GM12872 (cell line): ENCODE measurements around the gene EARS2.

ENCODE experiments used
- TF ChIP-seq, protein P1 (sequence below): IDR thresholded peaks from 3 replicates; pipeline ENCODE4 v1.5.1; 2011; ENCODE audit warnings: low read depth, mild to moderate bottlenecking, low read length, moderate library complexity; ENCODE audit not compliant: insufficient read depth

The EARS2 gene

DNA sequence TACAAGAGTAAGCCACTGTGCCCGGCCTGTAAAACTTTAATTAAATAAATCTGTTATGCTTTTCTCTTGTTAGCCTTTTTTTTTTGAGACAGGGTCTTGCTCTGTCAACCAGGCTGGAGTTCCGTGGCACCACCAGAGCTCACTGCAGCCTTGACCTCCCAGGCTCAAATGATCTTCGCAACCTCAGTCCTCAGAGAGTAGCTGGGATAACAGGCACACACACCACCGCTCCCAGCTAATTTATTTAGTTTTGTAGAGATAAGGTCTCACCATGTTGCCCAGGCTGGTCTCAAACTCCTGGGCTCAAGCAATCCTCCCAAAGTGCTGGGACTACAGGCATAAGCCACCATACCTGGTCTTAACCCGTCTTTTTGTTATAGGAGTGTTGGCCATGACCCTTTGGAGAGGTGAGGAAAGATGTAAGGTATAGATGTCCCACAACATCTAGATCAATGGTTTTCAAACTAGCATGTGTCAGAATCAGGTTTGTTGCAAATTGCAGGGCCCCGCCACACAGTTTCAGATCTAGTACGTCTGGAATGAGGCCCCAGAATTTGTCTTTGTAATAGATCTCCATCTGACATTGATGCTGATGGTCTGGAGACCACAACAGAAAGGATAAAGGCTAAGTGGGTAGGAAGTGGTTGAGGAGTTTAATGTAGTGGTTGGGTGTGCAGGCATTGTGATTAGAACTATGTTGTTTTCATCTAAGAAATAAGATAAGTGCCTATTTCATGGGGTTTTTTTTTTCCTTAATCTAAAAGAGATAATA lies 42.6 kb downstream of the EARS2 start:
- TF ChIP-seq, protein P1, sequence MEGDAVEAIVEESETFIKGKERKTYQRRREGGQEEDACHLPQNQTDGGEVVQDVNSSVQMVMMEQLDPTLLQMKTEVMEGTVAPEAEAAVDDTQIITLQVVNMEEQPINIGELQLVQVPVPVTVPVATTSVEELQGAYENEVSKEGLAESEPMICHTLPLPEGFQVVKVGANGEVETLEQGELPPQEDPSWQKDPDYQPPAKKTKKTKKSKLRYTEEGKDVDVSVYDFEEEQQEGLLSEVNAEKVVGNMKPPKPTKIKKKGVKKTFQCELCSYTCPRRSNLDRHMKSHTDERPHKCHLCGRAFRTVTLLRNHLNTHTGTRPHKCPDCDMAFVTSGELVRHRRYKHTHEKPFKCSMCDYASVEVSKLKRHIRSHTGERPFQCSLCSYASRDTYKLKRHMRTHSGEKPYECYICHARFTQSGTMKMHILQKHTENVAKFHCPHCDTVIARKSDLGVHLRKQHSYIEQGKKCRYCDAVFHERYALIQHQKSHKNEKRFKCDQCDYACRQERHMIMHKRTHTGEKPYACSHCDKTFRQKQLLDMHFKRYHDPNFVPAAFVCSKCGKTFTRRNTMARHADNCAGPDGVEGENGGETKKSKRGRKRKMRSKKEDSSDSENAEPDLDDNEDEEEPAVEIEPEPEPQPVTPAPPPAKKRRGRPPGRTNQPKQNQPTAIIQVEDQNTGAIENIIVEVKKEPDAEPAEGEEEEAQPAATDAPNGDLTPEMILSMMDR: no peak

DNA sequence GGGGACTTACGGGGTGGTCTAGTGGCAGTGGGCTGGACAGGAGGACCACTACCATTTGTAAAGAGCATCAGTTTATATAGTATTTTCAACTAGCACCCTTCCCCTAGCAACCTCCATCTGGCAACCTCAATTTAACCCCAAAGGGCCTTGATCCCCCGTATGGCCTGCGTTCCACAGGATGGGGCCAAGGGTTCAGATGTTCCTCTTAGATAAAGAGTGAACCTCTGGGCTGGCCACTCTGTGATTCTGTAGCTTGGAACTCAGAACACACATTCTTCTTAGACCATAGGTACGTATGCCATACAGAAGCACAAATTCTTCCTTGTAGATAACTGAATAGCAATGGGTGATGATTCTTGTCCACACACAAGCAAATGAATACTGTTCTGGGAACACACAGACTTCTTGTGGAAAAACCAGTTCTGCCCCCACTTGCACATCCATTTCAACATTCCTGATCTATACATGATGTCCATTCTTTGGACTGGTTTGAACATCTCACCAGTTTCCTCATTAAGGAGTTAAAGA lies 44.9 kb downstream of the EARS2 start:
- TF ChIP-seq, protein P1: no peak

DNA sequence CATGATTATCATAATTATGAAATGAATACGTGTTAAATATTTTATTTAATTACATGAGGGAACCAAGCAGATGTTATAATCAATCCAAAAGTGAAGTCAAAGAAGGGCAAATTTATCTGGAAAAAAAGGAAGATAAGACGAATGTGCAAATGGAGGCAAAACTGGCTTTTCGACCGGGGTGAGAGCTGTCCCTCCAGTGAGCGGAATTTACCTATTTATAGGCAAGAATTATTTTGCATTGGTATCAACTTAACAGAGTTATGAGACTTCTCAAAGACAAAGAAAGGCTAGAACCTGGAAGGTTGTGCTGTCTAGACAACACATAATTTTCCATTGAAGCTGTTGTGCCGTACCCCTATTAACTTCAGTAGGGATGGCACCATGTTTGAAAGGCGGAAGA lies 45.4 kb downstream of the EARS2 start:
- TF ChIP-seq, protein P1: no peak

DNA sequence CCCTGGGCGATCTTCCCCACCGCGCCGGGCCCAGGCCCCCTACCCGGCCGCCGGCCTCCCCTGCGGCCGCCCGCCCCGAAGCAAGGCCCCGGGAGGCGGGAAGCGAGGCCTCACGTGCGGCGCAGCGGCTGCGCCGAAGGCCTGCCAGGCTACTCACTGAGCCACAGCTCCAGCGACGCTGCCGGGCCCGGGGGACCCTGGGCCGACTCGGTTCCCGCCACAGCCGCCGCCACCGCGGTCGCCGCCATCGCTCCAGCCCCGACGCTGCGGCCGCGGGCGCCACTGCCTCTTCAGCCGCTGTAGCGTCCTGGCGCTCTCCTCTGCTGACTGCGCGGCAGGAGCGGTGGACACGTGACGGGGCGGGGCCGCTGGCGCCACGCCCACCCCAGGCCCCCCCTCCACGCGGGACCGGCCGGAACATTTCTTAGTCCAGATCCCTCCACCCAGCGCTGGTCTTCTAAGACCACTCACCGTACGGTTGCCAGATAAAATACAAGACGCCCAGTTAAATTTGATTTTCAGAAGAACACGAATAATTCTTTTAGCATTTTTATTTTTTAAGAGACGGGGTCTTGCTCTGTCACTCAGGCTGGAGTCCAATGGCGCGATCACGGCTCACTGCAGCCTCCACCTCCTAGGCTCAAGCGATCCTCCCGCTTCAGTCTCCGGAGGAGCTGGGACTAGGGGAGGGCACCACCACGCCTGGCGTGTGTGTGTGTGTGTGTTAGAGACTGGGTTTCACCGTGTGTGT lies 46.8 kb downstream of the EARS2 start, which contains the start of gene GGA2:
Gene GGA2, minus strand, starts transcription at position 331 of the 751 bp plus-strand sequence. Its CDS starts 83 bp downstream, at position 248.
- TF ChIP-seq, protein P1: no peak

DNA sequence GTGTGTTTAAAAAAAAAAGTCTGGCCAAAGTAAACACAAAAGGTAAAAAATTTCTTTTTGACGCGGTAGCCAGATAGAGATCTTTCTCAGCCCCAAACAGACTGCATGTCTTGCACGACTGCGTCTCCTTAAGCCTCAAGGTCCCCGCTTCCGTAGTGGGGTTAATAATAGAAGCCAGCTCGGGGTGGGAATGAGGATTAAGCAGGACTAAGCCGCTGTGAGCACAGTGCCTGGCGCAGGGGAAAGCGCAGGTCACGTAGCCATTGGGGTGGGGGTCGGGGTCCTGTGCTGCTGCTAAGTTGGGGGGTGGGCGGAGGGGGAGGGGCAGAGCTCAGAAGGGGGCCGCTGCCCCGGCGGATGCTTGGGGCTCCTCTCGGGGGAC lies 47.4 kb downstream of the EARS2 start:
- TF ChIP-seq, protein P1: no peak

DNA sequence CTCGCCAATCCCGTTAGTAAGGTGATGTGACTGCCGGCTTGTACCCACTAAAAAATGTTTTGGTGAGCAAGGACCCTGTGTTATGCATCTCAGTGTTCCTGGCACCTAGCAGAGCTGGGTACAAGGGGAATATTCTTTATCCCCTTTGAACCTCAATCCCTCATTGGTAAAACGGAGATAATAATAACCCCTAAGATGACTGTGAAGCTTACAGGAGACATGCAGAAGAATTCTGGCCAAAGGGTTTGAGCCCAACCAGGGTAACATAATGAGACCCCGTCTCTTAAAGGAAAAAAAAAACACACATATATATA lies 47.8 kb downstream of the EARS2 start:
- TF ChIP-seq, protein P1: no peak

DNA sequence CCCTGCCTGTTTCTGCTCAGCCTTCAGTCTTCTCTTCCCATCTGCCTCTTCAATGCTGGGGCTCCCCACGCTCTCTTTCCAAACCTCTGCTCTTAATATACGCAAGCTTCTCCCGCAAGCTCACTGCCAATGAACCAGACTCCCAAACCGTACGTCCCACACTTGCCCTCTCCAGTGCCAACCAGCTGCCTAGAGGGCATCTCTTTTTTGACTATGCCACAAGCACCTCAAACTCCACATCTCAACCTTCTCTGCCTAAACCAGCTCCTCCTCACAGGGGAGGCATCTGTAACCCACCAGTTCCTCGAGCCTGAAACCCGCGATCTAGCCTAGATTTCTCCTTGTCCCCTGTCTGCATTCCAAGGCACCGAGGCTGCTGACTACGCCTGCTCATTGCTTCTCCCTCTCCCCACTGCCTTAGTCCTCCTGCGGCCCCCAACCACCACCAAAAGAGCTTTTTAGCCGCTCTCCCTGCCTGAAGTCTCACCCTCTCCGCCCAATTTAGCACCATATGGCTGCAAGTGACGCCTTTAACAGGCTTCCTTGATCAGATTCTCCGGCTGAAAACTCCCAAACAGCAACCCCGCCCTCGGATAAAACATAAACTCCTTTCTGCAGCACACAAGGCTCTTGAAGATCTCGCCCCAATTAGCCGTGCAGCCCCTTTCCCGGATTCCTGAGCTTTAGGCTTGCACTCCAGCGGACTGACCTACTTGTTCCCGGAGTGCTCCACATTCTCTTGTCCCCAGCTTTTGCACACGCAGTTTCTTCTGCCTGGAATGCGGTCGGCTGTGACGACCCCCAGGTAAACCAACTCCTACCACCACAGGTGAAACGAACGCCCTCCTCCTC lies 48.3 kb downstream of the EARS2 start:
- TF ChIP-seq, protein P1: no peak
